ENCODE measurements around the gene C12orf42.

Gene C12orf42

DNA sequence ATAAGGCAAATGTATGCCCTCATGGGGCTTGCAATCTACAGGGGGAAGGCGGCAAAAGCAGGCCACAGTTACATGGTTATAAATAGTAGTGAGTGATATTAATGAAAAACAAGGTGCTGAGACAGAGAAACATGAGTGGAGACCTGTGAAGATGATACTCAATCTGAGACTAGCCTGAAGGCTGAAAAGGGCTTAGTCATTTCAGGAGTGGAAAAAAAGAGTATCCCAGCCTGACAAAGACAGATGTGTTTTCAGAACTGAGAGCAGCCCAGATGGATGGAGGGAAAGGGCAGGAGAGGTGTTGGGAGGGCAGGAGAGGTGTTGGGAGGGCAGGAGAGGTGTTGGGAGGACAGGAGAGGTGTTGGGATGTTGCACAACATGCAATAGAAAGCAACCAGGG is 181.9 kb downstream of the C12orf42 start:
- no peak for DNase-seq
- intact Hi-C loops (cut with DNase I; ENCODE audit: low total_unique reads) = no loop called here
- no peaks in the 10 kb centered on the region for H3K4me1 ChIP-seq
- H3K36me3 ChIP-seq = no peaks in the 10 kb centered on the region
- no peak overlapping the region for H3K27ac ChIP-seq
- TF ChIP-seq, protein P1, sequence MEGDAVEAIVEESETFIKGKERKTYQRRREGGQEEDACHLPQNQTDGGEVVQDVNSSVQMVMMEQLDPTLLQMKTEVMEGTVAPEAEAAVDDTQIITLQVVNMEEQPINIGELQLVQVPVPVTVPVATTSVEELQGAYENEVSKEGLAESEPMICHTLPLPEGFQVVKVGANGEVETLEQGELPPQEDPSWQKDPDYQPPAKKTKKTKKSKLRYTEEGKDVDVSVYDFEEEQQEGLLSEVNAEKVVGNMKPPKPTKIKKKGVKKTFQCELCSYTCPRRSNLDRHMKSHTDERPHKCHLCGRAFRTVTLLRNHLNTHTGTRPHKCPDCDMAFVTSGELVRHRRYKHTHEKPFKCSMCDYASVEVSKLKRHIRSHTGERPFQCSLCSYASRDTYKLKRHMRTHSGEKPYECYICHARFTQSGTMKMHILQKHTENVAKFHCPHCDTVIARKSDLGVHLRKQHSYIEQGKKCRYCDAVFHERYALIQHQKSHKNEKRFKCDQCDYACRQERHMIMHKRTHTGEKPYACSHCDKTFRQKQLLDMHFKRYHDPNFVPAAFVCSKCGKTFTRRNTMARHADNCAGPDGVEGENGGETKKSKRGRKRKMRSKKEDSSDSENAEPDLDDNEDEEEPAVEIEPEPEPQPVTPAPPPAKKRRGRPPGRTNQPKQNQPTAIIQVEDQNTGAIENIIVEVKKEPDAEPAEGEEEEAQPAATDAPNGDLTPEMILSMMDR (IDR thresholded peaks at IDR 0.05) = no peak
- H3K27me3 ChIP-seq = no peaks in the 10 kb centered on the region
- H3K4me3 ChIP-seq = no peak overlapping the region
- peaks cover 0 to 10% (median 0%) of the 10 kb centered on the region in 3 donors for H3K9me3 ChIP-seq

DNA sequence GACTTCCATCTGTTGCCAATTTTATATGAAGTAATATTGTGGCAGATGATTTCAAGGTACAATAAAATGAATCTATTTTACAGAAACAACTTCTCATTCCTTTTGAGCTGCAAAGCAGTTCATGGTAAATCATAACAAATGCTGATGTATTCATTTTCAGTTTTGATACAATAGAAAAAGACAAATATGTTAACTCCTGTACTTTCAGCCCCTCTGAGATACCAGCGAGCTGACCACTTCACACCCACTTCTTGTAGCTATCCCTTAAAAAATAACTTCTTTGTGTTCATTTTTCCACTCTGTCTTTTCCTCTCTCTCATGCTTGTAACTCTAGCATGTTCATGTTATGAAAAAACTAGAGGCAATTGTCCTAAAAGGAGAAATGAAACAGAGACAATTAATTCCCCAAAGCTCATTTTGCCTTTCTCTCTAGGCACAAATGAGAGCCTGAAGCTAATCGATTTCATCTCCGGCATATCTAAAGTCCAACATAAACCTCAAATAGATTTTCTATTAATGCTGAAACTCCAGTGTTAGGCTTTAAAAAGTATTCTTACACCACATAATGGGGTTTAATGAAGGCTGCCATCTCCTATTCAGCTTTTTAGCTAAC is 182.9 kb downstream of the C12orf42 start:
- Histone ChIP-seq H3K27me3 (no peaks in the 10 kb centered on the region), H3K4me3 (no peak overlapping the region), H3K27ac (no peak overlapping the region), H3K36me3 (no peaks in the 10 kb centered on the region), H3K9me3 (peaks cover 0 to 10% (median 0%) of the 10 kb centered on the region in 3 donors), H3K4me1 (no peaks in the 10 kb centered on the region)
- intact Hi-C loops (cut with DNase I; ENCODE audit: low total_unique reads) = no loop called here
- TF ChIP-seq, protein P1 (IDR thresholded peaks at IDR 0.05) = no peak
- no peak for DNase-seq

DNA sequence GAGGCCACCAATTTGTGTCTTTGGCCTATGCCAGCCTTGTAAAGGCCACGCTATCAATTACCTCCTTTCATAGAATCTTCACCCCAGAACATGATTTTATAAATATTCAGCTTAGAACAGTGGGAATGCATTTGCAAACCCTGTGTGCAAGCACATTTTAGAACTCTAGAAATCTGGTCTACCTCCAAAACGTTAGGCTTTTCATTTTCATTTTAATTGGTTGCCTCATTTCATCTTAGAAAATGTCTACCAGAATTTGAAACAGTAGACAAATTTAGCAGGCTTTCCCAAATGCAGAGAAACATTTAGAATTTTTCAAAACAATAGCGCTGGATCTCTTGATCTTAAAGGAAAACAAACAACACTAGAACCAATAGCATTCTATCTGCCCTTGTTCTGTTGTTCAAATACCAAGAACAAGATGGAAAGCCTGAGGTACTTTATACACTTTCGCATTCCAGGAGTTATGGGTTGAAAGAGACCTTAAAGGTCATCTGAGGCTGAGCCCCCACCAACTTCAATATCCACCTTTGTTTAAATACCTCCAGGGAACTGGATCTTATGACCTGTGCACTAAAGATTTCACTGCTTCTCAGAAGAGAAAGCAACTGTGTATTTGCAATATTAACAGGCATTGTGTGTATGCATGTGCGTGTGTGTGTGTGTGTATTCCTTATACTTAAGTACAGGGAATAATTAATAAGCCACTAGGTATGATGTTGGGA is 185.1 kb downstream of the C12orf42 start:
- Histone ChIP-seq H3K4me3 (no peak overlapping the region), H3K36me3 (no peaks in the 10 kb centered on the region), H3K27me3 (no peaks in the 10 kb centered on the region), H3K4me1 (no peaks in the 10 kb centered on the region), H3K9me3 (no peaks in the 10 kb centered on the region), H3K27ac (no peak overlapping the region)
- TF ChIP-seq, protein P1 (IDR thresholded peaks at IDR 0.05) = no peak
- no peak for DNase-seq
- intact Hi-C loops (cut with DNase I; ENCODE audit: low total_unique reads) = no loop called here

DNA sequence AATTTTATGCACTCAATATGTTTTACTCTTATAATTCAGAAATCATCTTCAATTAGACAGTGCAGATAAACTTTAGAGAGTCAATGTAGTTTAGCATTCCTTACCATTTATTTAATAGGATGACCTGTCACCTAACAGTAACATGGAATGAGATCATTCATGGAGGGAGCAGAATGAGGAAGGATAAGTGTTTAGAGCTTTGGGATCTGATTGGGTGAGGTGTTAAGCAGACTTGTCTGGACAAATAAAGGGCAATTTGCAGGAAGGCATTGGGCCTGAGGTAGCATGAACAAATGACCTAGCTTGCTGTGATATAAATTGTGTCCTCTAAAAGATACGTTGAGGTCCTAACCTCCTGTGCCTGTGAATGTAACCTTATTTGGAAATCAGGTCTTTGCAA is 187.4 kb downstream of the C12orf42 start:
- H3K9me3 ChIP-seq = no peaks in the 10 kb centered on the region
- no peak overlapping the region for H3K4me3 ChIP-seq
- H3K27me3 ChIP-seq = no peaks in the 10 kb centered on the region
- no peaks in the 10 kb centered on the region for H3K4me1 ChIP-seq
- H3K27ac ChIP-seq = no peak overlapping the region
- intact Hi-C loops (cut with DNase I; ENCODE audit: low total_unique reads) = no loop called here
- DNase-seq = no peak
- TF ChIP-seq, protein P1 (IDR thresholded peaks at IDR 0.05) = no peak
- no peaks in the 10 kb centered on the region for H3K36me3 ChIP-seq

DNA sequence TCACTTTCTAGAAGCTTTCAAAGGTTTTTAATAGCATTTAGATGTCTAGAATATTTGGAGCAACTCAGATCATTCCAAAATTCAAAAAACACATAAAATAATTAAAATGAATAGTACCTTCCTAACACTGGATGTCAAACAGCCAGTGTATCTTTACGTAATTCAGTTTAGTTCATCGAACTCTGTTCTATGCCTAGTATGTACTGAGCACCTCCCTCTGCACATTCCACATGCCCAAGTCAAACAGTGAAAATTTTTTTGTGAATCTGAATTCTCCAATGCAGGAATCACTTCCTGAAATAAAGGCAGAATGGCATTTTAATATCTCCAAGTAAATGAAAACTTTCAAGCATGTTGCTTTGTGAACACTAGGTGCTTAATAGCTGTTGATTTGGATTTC is 192.3 kb downstream of the C12orf42 start:
- no peaks in the 10 kb centered on the region for H3K36me3 ChIP-seq
- DNase-seq = no peak
- TF ChIP-seq, protein P1 (IDR thresholded peaks at IDR 0.05) = no peak
- H3K27me3 ChIP-seq = no peaks in the 10 kb centered on the region
- no peak overlapping the region for H3K27ac ChIP-seq
- intact Hi-C loops (cut with DNase I; ENCODE audit: low total_unique reads) = no loop called here
- no peak overlapping the region for H3K4me3 ChIP-seq
- no peaks in the 10 kb centered on the region for H3K4me1 ChIP-seq
- no peaks in the 10 kb centered on the region for H3K9me3 ChIP-seq

Data from tibial artery (tissue), 4 donors.